Esophagus muscularis mucosa (tissue), 4 donors: ENCODE results near the gene RNF220.

ENCODE experiments used
- EP300 ChIP-seq: sonication (generic); formaldehyde crosslinking; IDR thresholded peaks from one replicate; pipeline ENCODE4 v1.6.1; 2017; ENCODE audit warnings: antibody characterized with exemption
- POLR2A ChIP-seq: fragments of 450-650 bp; IDR thresholded peaks from one replicate; pipeline ENCODE4 v1.6.1; 2017; ENCODE audit warnings: antibody characterized with exemption, moderate library complexity, mild to moderate bottlenecking, low read depth
- POLR2AphosphoS5 ChIP-seq, 2 donors: sonication (generic); formaldehyde crosslinking; IDR thresholded peaks; one replicate each; pipeline ENCODE4 v1.6.1; 2017; ENCODE audit warnings: antibody characterized with exemption in 2 of 2
- TF ChIP-seq, protein P1 (sequence below), 3 experiments: fragments of 200-600 bp in 2 of 3; fragments of 450-650 bp in 1 of 3; sonication (generic) in 2 of 3; IDR thresholded peaks; one replicate each; pipeline ENCODE4 v1.5.1; 2017 to 2019; ENCODE audit warnings: antibody characterized with exemption in 3 of 3, mild to moderate bottlenecking in 2 of 3, moderate library complexity in 1 of 3

DNA sequence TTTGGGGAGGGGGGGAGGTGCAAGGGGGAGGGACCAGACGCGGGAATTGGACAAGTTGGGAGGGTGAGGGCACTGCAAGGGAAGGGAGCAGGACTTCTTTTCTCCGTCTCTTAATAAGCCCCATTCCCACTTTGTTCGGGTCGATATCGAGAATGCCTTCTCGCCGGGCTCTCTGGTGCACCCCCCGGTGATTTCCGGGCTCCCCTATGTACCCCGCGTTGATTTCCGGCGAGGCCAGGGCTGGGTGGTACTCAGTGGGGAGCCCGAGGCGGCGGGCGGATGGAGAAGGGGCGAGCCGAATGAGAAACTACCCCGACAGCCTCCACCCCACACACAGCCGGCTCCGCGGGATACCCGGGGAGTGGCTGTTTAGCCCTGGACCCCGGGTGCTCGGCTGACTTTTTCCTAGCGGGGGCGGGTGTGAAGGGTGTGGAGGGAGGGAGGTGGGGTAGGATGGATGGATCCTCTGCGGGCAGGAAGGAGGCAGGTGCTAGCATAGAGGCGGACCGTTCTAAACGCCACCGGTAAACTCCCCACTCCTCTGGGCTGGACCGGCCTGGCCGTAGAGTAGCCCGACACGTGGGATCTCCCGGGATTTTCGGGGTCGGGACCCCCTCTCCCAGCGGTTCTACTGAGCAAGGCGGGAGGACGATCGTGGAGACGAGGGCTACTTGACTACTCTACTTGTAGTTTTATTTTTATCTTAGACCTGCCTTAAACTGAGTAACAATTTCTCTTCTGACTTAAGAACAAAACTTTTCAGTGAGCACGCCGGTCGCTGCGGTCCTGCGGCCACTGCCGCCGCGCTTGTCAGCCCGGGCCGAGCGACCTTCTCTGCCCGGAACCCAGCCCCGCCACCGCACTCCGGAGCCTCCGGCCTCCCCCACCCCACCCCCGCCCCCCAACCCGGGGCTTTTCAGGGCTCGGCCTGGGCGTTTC is 1.0 kb downstream of the RNF220 start:
- TF ChIP-seq, protein P1, sequence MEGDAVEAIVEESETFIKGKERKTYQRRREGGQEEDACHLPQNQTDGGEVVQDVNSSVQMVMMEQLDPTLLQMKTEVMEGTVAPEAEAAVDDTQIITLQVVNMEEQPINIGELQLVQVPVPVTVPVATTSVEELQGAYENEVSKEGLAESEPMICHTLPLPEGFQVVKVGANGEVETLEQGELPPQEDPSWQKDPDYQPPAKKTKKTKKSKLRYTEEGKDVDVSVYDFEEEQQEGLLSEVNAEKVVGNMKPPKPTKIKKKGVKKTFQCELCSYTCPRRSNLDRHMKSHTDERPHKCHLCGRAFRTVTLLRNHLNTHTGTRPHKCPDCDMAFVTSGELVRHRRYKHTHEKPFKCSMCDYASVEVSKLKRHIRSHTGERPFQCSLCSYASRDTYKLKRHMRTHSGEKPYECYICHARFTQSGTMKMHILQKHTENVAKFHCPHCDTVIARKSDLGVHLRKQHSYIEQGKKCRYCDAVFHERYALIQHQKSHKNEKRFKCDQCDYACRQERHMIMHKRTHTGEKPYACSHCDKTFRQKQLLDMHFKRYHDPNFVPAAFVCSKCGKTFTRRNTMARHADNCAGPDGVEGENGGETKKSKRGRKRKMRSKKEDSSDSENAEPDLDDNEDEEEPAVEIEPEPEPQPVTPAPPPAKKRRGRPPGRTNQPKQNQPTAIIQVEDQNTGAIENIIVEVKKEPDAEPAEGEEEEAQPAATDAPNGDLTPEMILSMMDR (IDR thresholded peaks at IDR 0.05): no peak
- TF ChIP-seq POLR2A: no peak
- TF ChIP-seq EP300: no peak
- no peak for TF ChIP-seq POLR2AphosphoS5 (IDR thresholded peaks at IDR 0.05)
